RWPE2 (cell line): ENCODE data around the gene RLN3.

Source experiments
- ATAC-seq: fragments of 200-7000 bp; cut with Tn5 transposase; 3 replicates; pipeline ENCODE4 v1.9.1; 2021; ENCODE audit warnings: low read depth
- DNase-seq: peaks from one replicate; pipeline ENCODE4 v3.0.0-alpha.2; 2020; ENCODE audit warnings: low spot score
- H3K27ac ChIP-seq: fragments of 450-650 bp; 2 replicates; pipeline ENCODE4 v1.5.1; 2017; ENCODE audit warnings: mild to moderate bottlenecking; ENCODE audit not compliant: poor library complexity, severe bottlenecking
- H3K27me3 ChIP-seq: fragments of 250-450 bp; sonication (Bioruptor Pico); 2 replicates; pipeline ENCODE4 v1.5.1; 2021; ENCODE audit warnings: mild to moderate bottlenecking, moderate library complexity; ENCODE audit not compliant: insufficient read depth, poor library complexity, severe bottlenecking
- H3K36me3 ChIP-seq: fragments of 250-450 bp; sonication (Bioruptor Pico); 2 replicates; pipeline ENCODE4 v1.5.1; 2020; ENCODE audit warnings: low read depth, mild to moderate bottlenecking, moderate library complexity
- H3K4me1 ChIP-seq: fragments of 250-450 bp; sonication (Bioruptor Pico); 2 replicates; pipeline ENCODE4 v1.5.1; 2021; ENCODE audit warnings: mild to moderate bottlenecking, moderate library complexity; ENCODE audit not compliant: insufficient read depth, poor library complexity, severe bottlenecking
- H3K4me3 ChIP-seq: fragments of 250-450 bp; sonication (Bioruptor Pico); 2 replicates; pipeline ENCODE4 v1.5.1; 2021; ENCODE audit warnings: mild to moderate bottlenecking, moderate library complexity; ENCODE audit not compliant: severe bottlenecking
- H3K9me3 ChIP-seq: fragments of 250-450 bp; sonication (Bioruptor Pico); 2 replicates; pipeline ENCODE4 v1.5.1; 2021; ENCODE audit warnings: mild to moderate bottlenecking, moderate library complexity; ENCODE audit not compliant: severe bottlenecking
- TF ChIP-seq, protein P1 (sequence below): fragments of 450-650 bp; IDR thresholded peaks from one replicate; pipeline ENCODE4 v1.5.1; 2017; ENCODE audit warnings: mild to moderate bottlenecking, moderate library complexity; ENCODE audit not compliant: poor library complexity, severe bottlenecking

Gene RLN3

GRCh38 chr19:14061751-14062557, 34.0 kb downstream of the RLN3 start, which contains the start of gene PALM3:
Gene PALM3 (minus strand): TSS chr19:14062076. CDS start chr19:14061980, 96 bp downstream.
- Histone ChIP-seq H3K27ac (no peak within 1 kb of the TSS), H3K27me3 (peaks cover 16% of the 10 kb centered on the region)
- ATAC-seq, result no peak

DNA sequence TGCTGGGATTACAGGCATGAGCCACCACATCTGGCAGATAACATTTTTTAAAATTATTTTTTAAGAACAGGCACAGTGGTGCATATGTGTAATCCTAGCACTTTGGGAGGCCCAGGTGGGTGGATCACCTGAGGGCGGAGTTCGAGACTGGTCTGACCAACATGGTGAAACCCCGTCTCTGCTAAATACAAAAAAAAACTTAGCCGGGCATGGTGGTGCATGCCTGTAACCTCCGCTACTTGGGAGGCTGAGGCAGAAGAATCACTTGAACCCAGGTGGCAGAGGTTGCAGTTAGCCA, 34.6 kb downstream of the RLN3 start:
- DNase-seq, result no peak
- no peaks in the 10 kb centered on the region for H3K4me1 ChIP-seq
- no peaks in the 10 kb centered on the region for H3K36me3 ChIP-seq
- no peak overlapping the region for H3K4me3 ChIP-seq
- TF ChIP-seq, protein P1, sequence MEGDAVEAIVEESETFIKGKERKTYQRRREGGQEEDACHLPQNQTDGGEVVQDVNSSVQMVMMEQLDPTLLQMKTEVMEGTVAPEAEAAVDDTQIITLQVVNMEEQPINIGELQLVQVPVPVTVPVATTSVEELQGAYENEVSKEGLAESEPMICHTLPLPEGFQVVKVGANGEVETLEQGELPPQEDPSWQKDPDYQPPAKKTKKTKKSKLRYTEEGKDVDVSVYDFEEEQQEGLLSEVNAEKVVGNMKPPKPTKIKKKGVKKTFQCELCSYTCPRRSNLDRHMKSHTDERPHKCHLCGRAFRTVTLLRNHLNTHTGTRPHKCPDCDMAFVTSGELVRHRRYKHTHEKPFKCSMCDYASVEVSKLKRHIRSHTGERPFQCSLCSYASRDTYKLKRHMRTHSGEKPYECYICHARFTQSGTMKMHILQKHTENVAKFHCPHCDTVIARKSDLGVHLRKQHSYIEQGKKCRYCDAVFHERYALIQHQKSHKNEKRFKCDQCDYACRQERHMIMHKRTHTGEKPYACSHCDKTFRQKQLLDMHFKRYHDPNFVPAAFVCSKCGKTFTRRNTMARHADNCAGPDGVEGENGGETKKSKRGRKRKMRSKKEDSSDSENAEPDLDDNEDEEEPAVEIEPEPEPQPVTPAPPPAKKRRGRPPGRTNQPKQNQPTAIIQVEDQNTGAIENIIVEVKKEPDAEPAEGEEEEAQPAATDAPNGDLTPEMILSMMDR, result no peak
- peaks cover 16% of the 10 kb centered on the region for H3K27me3 ChIP-seq
- H3K27ac ChIP-seq, result no peak overlapping the region
- no peak for ATAC-seq
- no peaks in the 10 kb centered on the region for H3K9me3 ChIP-seq

More at GRCh38 chr19:14061751-14062557, 34.0 kb downstream of the RLN3 start, which contains the start of gene PALM3:
- Histone ChIP-seq H3K9me3 (no peaks in the 10 kb centered on the region), H3K4me3 (no peak within 1 kb of the TSS), H3K4me1 (no peaks in the 10 kb centered on the region), H3K36me3 (no peaks in the 10 kb centered on the region)
- DNase-seq, result no peak
- TF ChIP-seq, protein P1, result no peak

- Histone ChIP-seq H3K4me1 (no peaks in the 10 kb centered on the region), H3K9me3 (no peaks in the 10 kb centered on the region), H3K27me3 (peaks cover 12% of the 10 kb centered on the region), H3K27ac (no peak overlapping the region), H3K36me3 (no peaks in the 10 kb centered on the region), H3K4me3 (no peak overlapping the region)
- DNase-seq (no peak), ATAC-seq (no peak)
- TF ChIP-seq, protein P1, result no peak
These were observed 35.2 kb downstream of the RLN3 start for GRCh38 chr19:14063105-14063504.

DNA sequence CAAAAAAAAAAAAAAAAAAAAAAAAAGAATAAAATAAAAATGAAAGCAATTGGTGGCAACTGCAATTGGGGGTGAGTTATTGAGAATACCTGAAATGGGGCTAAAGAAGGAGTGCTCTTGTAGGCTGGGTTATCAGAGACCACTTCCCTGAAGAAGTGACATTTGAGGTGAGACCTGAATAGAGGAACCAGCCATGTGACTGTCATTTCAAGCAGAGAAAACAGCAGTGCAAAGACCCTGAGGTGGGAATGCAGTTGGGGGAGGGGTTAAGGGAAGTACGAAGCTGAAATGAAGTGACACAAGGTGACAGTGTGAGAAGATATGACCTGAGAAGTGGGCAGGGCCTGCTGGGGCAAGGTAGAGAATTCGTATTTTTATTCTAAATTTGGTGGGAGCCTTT, 38.2 kb downstream of the RLN3 start:
- no peak for ATAC-seq
- no peak overlapping the region for H3K4me3 ChIP-seq
- H3K9me3 ChIP-seq, result no peaks in the 10 kb centered on the region
- no peak for DNase-seq
- H3K4me1 ChIP-seq, result no peaks in the 10 kb centered on the region
- H3K36me3 ChIP-seq, result no peaks in the 10 kb centered on the region
- no peak overlapping the region for H3K27ac ChIP-seq
- H3K27me3 ChIP-seq, result no peaks in the 10 kb centered on the region
- TF ChIP-seq, protein P1, result no peak
